ENCODE measurements around the gene MAVS.

Gene MAVS

DNA sequence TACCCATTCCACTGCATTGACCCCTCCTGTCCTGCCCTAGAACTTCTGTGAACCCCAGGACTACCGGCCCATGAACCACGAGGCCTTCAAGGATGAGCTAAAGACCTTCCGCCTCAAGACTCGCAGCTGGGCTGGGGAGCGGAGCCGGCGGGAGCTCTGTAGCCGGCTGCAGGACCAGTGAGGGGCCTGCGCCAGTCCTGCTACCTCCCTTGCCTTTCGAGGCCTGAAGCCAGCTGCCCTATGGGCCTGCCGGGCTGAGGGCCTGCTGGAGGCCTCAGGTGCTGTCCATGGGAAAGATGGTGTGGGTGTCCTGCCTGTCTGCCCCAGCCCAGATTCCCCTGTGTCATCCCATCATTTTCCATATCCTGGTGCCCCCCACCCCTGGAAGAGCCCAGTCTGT, 41.9 kb upstream of the MAVS start:
- Histone ChIP-seq H3K79me2 (ENCODE audit: insufficient read depth, low read length) (no peaks in the 10 kb centered on the region; the same call in 1 of the 2 replicates), H3F3A (ENCODE audit: insufficient read depth) (peaks cover 7% of the 10 kb centered on the region; the same call in 1 of the 2 replicates), H3K27ac (ENCODE audit: low read depth, low read length) (no peak overlapping the region), H4K20me1 (ENCODE audit: low read depth, low read length) (no peaks in the 10 kb centered on the region), H3K4me3 (ENCODE audit: insufficient read depth, low read length, poor library complexity, severe bottlenecking) (no peak overlapping the region), H3K9ac (ENCODE audit: low read length) (no peak overlapping the region), H3K9me2 (replicated peaks; ENCODE audit: insufficient read depth, low read length) (no peaks in the 10 kb centered on the region), H2AFZ (ENCODE audit: low read depth, low read length, severe bottlenecking) (no peak overlapping the region), H3K9me3 (ENCODE audit: insufficient read depth, low read length) (no peaks in the 10 kb centered on the region), H3K4me2 (ENCODE audit: low read depth, low read length, poor library complexity, severe bottlenecking) (no peak overlapping the region), H3K36me3 (ENCODE audit: low read length) (no peaks in the 10 kb centered on the region), H3K27me3 (ENCODE audit: low read length) (no peaks in the 10 kb centered on the region)
- TF ChIP-seq, protein P1, sequence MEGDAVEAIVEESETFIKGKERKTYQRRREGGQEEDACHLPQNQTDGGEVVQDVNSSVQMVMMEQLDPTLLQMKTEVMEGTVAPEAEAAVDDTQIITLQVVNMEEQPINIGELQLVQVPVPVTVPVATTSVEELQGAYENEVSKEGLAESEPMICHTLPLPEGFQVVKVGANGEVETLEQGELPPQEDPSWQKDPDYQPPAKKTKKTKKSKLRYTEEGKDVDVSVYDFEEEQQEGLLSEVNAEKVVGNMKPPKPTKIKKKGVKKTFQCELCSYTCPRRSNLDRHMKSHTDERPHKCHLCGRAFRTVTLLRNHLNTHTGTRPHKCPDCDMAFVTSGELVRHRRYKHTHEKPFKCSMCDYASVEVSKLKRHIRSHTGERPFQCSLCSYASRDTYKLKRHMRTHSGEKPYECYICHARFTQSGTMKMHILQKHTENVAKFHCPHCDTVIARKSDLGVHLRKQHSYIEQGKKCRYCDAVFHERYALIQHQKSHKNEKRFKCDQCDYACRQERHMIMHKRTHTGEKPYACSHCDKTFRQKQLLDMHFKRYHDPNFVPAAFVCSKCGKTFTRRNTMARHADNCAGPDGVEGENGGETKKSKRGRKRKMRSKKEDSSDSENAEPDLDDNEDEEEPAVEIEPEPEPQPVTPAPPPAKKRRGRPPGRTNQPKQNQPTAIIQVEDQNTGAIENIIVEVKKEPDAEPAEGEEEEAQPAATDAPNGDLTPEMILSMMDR (IDR thresholded peaks at IDR 0.05; ENCODE audit: insufficient read depth, low read length, poor library complexity, severe bottlenecking): no peak
- TF ChIP-seq EZH2phosphoT487 (conservative IDR thresholded peaks at IDR 0.05; ENCODE audit: low read length): no peak

DNA sequence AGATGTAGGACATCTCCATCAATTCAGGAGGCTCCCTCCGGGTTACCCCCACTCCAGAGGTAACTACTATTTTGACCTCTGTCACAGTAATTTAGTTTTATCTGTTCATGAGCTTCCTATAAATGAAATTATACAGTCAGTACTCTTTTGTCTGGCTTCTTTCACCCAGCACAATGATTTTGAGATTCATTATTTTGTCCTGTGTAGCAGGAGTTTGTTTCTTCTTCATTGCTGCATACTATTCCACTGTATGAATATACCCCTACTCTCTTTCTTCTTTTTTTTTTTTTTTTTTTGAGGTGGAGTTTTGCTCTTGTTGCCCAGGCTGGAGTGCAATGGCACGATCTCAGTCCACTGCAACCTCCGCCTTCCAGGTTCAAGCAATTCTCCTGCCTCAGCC, 38.1 kb upstream of the MAVS start:
- no peaks in the 10 kb centered on the region for H3K79me2 ChIP-seq (ENCODE audit: insufficient read depth, low read length)
- H3K9me3 ChIP-seq (ENCODE audit: insufficient read depth, low read length): no peaks in the 10 kb centered on the region
- H3K9me2 ChIP-seq (replicated peaks; ENCODE audit: insufficient read depth, low read length): no peaks in the 10 kb centered on the region
- TF ChIP-seq EZH2phosphoT487 (conservative IDR thresholded peaks at IDR 0.05; ENCODE audit: low read length): no peak
- TF ChIP-seq, protein P1 (IDR thresholded peaks at IDR 0.05; ENCODE audit: insufficient read depth, low read length, poor library complexity, severe bottlenecking): no peak
- no peak overlapping the region for H3K27ac ChIP-seq (ENCODE audit: low read depth, low read length)
- peaks cover 7% of the 10 kb centered on the region; the same call in 1 of the 2 replicates for H3F3A ChIP-seq (ENCODE audit: insufficient read depth)
- H2AFZ ChIP-seq (ENCODE audit: low read depth, low read length, severe bottlenecking): no peak overlapping the region
- H3K4me2 ChIP-seq (ENCODE audit: low read depth, low read length, poor library complexity, severe bottlenecking): no peak overlapping the region
- H3K9ac ChIP-seq (ENCODE audit: low read length): no peak overlapping the region
- no peaks in the 10 kb centered on the region for H3K27me3 ChIP-seq (ENCODE audit: low read length)
- H3K36me3 ChIP-seq (ENCODE audit: low read length): no peaks in the 10 kb centered on the region
- H3K4me3 ChIP-seq (ENCODE audit: insufficient read depth, low read length, poor library complexity, severe bottlenecking): no peak overlapping the region
- H4K20me1 ChIP-seq (ENCODE audit: low read depth, low read length): no peaks in the 10 kb centered on the region

DNA sequence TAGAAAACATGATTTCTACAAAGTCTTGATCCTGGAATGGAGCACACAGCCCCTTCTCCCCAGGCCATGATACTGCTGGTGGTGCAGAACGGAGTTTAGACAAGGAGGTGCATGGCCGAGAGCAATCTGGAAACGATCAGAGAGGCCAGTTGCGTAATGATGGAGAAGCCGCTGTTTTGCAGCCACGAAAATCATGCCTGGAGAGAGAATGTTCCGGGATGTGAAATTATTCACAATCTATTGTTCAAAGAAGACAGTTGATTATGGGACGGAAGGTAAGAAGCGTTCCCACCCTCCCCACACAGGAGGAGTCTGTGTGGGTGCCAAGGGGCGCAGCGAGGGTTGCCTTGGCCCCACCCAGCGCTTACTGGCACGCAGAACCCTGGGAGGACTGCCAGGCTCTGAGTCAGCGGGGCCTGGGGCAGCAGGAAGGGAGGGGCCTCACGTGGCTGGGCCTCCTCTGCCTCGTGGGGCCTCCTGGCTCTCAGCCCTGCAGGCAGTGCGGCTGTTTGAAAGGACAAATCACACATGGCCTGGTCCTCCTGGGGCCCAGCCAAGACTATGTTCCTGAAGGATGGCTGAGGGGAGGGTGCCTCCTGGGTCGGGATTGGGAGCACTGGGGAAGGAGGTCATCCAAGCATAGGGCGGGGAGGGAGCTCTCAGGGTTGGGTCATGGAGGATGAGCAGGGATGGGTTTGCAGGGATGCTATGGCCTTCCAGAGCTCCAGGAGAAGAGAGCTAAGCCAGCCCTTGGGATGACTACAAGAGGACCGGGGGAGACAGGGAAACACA, 35.0 kb upstream of the MAVS start:
- Histone ChIP-seq H3K9ac (ENCODE audit: low read length) (no peak overlapping the region), H3K4me3 (ENCODE audit: insufficient read depth, low read length, poor library complexity, severe bottlenecking) (no peak overlapping the region), H3K36me3 (ENCODE audit: low read length) (no peaks in the 10 kb centered on the region), H3K27ac (ENCODE audit: low read depth, low read length) (no peak overlapping the region), H3K4me2 (ENCODE audit: low read depth, low read length, poor library complexity, severe bottlenecking) (no peak overlapping the region), H3F3A (ENCODE audit: insufficient read depth) (peaks cover 7% of the 10 kb centered on the region; the same call in 1 of the 2 replicates), H2AFZ (ENCODE audit: low read depth, low read length, severe bottlenecking) (no peak overlapping the region), H4K20me1 (ENCODE audit: low read depth, low read length) (no peaks in the 10 kb centered on the region), H3K79me2 (ENCODE audit: insufficient read depth, low read length) (no peaks in the 10 kb centered on the region), H3K27me3 (ENCODE audit: low read length) (no peaks in the 10 kb centered on the region), H3K9me3 (ENCODE audit: insufficient read depth, low read length) (no peaks in the 10 kb centered on the region), H3K9me2 (replicated peaks; ENCODE audit: insufficient read depth, low read length) (no peaks in the 10 kb centered on the region)
- TF ChIP-seq EZH2phosphoT487 (conservative IDR thresholded peaks at IDR 0.05; ENCODE audit: low read length): no peak
- TF ChIP-seq, protein P1 (IDR thresholded peaks at IDR 0.05; ENCODE audit: insufficient read depth, low read length, poor library complexity, severe bottlenecking): no peak
